Activated T-helper 1 cell treated with anti-CD3 and anti-CD28 coated beads, Interleukin-12 subunit alpha, Interleukin-12 subunit beta, Interleukin-2, Interleukin-4 antibody, amounts not matched to agents 30 ng/mL and 10 ng/mL and 1 ng/mL, durations not matched to agents 14 hours and 24 hours and 36 hours (primary cell): Measurements from ENCODE around the gene CHMP2A. TPM values are rescaled to one million over a fixed set of nuclear protein-coding genes. Genes with fewer than 3 reads are reported as not detected.
"Not testable (repeated sequence)": the region's sequence is repeated elsewhere in the genome, so short reads cannot be mapped to it uniquely, and the experiment has no call there.

Source experiments
- DNase-seq: peaks from one replicate; pipeline ENCODE4 v3.0.0; 2021; ENCODE audit warnings: low spot score
- H3K27ac Mint-ChIP-seq: one replicate; pipeline ENCODE4 v1.8.0; 2021; ENCODE audit warnings: mild to moderate bottlenecking, mixed read lengths
- H3K27me3 Mint-ChIP-seq: one replicate; pipeline ENCODE4 v1.8.0; 2022; ENCODE audit warnings: mild to moderate bottlenecking, moderate library complexity, mixed read lengths; ENCODE audit not compliant: insufficient read depth
- H3K36me3 Mint-ChIP-seq: one replicate; pipeline ENCODE4 v1.8.0; 2021; ENCODE audit warnings: low read depth, mixed read lengths
- H3K4me1 Mint-ChIP-seq: one replicate; pipeline ENCODE4 v1.8.0; 2021; ENCODE audit warnings: low read depth, mixed read lengths
- H3K4me3 Mint-ChIP-seq: one replicate; pipeline ENCODE4 v1.8.0; 2021; ENCODE audit warnings: mild to moderate bottlenecking, moderate library complexity, mixed read lengths
- H3K9me3 Mint-ChIP-seq: one replicate; pipeline ENCODE4 v1.8.0; 2021; ENCODE audit warnings: mixed read lengths
- intact Hi-C: fragments of 100-400 bp; cut with micrococcal nuclease; formaldehyde crosslinking; loops from one replicate; pipeline ENCODE4 v1.15.1; 2024
- total RNA-seq: library from RNA; stranded (reverse); gene quantifications from 2 replicates; pipeline ENCODE4 v1.2.3, GENCODE V29; 2022

The CHMP2A gene
- total RNA-seq, 1 donor from 2014 or later = 114 TPM

DNA sequence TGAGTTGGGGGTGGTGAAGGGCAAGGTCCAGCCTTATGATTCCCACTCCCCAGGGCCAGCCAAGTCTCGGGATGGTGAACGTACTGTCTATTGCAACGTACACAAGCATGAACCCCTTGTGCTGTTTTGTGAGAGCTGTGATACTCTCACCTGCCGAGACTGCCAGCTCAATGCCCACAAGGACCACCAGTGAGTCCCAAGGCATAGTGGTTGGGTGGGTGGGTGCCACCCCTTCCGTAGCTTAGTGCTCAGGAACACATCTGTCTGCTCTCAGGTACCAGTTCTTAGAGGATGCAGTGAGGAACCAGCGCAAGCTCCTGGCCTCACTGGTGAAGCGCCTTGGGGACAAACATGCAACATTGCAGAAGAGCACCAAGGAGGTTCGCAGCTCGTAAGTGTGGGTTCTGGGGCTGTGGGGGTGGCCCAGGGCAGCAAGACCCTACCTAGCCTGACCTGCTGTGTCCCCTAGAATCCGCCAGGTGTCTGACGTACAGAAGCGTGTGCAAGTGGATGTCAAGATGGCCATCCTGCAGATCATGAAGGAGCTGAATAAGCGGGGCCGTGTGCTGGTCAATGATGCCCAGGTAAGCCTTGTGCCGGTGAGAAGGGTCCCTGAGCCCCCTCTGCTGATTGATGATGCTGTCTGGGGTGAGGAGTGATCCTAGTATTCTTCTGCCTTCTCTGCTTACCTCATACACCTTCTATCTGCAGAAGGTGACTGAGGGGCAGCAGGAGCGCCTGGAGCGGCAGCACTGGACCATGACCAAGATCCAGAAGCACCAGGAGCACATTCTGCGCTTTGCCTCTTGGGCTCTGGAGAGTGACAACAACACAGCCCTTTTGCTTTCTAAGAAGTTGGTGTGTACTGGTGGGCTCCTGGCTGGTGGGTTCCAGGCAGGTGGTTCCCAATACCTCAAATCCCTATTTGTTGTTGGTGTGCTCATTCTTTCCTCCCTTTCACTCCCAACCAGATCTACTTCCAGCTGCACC, 7.3 kb downstream of the CHMP2A start:
- Mint-ChIP-seq H3K36me3 (peaks cover 50% of the 10 kb centered on the region), H3K4me3 (peak overlapping the region; percentile 22), H3K9me3 (no peaks in the 10 kb centered on the region), H3K4me1 (peaks cover 26% of the 10 kb centered on the region), H3K27ac (peak overlapping the region; percentile 8), H3K27me3 (no peaks in the 10 kb centered on the region)
- DNase-seq = no peak
- intact Hi-C loops = no loop called here

GRCh38 chr19:58546019-58546530, 8.8 kb downstream of the CHMP2A start:
- peaks cover 41% of the 10 kb centered on the region for H3K36me3 Mint-ChIP-seq
- H3K4me1 Mint-ChIP-seq = peaks cover 23% of the 10 kb centered on the region
- intact Hi-C loops = no loop called here
- no peaks in the 10 kb centered on the region for H3K9me3 Mint-ChIP-seq
- H3K27me3 Mint-ChIP-seq = no peaks in the 10 kb centered on the region
- DNase-seq = no peak
- H3K27ac Mint-ChIP-seq = peak overlapping the region; percentile 79
- peak overlapping the region; percentile 94 for H3K4me3 Mint-ChIP-seq

GRCh38 chr19:58545286-58546018, 9.5 kb downstream of the CHMP2A start:
- intact Hi-C loops = loop anchor here (2.0 kb wide), 1 partner anchor 79 kb away; the partner anchor contains the start of gene ZNF324
- peaks cover 23% of the 10 kb centered on the region for H3K4me1 Mint-ChIP-seq
- no peaks in the 10 kb centered on the region for H3K9me3 Mint-ChIP-seq
- peaks cover 36% of the 10 kb centered on the region for H3K36me3 Mint-ChIP-seq
- no peaks in the 10 kb centered on the region for H3K27me3 Mint-ChIP-seq
- no peak for DNase-seq
- H3K4me3 Mint-ChIP-seq = peak overlapping the region; percentile 94
- peak overlapping the region; percentile 79 for H3K27ac Mint-ChIP-seq

- Mint-ChIP-seq H3K9me3 (no peaks in the 10 kb centered on the region), H3K27me3 (peaks cover 2% of the 10 kb centered on the region)
- intact Hi-C loops = loop anchor here (1.0 to 2.0 kb wide), 7 partner anchors 11 to 78 kb away; partner anchors contain the start of genes CHMP2A, MZF1, ZBTB45 and ZNF324
Measured at GRCh38 chr19:58544591-58545285, 10.2 kb downstream of the CHMP2A start.

DNA sequence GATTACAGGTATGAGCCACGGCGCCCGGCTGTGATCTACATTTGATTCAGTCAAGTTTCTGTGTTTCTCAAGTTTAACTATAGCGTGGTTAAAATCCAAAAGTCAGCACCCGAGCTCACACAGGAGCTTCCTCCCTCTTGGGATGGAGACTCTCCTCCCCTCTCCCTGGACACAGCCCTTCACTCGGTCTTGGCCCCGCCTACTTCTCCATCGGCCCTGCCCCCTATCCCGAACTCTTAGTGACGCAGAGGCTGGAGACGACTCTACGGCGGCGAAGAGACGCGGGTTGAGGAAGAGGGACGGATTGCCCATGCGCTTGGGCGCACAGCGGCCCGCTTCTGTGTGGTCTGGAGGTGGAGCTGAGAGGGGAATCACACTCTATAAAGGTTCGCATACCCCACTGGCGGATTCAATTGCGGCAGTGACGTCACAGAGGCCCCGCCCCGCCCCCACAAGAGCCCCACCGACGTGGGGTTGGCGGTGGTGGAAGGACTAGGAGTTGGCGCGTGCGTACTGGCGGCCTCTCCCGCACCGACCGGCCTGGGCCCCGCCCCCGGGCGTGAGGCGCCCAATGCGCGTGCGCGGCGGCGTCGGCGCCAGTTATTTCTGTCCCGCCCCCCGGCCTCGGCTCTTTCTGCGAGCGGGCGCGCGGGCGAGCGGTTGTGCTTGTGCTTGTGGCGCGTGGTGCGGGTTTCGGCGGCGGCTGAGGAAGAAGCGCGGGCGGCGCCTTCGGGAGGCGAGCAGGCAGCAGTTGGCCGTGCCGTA, 10.9 kb downstream of the CHMP2A start, which contains the start of gene TRIM28:
TRIM28 (plus strand) TSS at position 239 of the 765 bp plus-strand sequence. CDS start 694 bp downstream, outside the sequence.
- Mint-ChIP-seq H3K27ac (peak within 1 kb of the TSS; percentile 96), H3K27me3 (peaks cover 6% of the 10 kb centered on the region), H3K4me3 (peak within 1 kb of the TSS; percentile 94), H3K4me1 (peaks cover 23% of the 10 kb centered on the region), H3K36me3 (peaks cover 29% of the 10 kb centered on the region), H3K9me3 (no peaks in the 10 kb centered on the region)
- peak; percentile 100 for DNase-seq
- intact Hi-C loops = loop anchor here (1.0 to 2.0 kb wide), 7 partner anchors 11 to 77 kb away; partner anchors contain the start of genes CHMP2A, MZF1, ZBTB45 and ZNF324

More at GRCh38 chr19:58544591-58545285, 10.2 kb downstream of the CHMP2A start:
- Mint-ChIP-seq H3K27ac (peak overlapping the region; percentile 79), H3K4me3 (peak overlapping the region; percentile 94), H3K36me3 (peaks cover 33% of the 10 kb centered on the region), H3K4me1 (peaks cover 23% of the 10 kb centered on the region)
- no peak for DNase-seq

DNA sequence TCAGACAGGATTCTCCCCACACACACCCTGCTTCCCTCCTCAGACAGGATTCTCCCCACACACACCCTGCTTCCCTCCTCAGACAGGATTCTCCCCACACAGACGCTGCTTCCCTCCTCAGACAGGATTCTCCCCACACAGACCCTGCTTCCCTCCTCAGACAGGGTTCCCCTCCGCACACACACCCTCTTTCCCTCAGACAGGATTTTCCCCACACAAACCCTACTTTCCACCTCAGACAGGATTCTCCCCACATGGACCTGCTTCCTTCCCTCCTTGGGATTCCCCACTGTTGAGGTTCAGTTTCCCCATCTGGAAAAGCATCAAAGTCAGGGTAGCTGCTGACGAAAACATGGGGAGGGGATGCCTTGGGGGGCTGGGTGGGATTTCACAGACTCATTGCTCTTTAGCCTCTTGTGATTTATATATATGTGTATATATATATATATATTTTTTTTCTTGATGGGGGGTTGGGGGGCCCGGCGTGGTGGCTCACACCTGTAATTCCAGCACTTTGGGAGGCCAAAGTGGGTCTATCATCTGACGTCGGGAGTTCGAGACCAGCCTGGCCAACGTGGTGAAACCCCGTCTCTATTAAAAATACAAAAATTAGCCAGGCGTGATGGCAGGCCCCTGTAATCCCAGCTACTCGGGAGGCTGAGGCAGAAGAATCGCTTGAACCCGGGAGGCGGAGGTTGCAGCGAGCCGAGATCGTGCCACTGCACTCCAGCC, 12.1 kb downstream of the CHMP2A start:
- DNase-seq, H3K27me3 Mint-ChIP-seq, H3K4me3 Mint-ChIP-seq, intact Hi-C loops, H3K9me3 Mint-ChIP-seq: not testable (repeated sequence)
- H3K36me3 Mint-ChIP-seq = peaks cover 23% of the 10 kb centered on the region
- peak overlapping the region; percentile 20 for H3K27ac Mint-ChIP-seq
- peaks cover 28% of the 10 kb centered on the region for H3K4me1 Mint-ChIP-seq

DNA sequence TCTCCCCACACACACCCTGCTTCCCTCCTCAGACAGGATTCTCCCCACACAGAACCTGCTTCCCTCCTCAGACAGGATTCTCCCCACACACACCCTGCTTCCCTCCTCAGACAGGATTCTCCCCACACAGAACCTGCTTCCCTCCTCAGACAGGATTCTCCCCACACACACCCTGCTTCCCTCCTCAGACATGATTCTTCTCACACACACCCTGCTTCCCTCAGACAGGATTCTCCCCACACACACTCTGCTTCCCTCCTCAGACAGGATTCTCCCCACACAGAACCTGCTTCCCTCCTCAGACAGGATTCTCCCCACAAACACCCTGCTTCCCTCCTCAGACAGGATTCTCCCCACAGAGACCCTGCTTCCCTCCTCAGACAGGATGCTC, 15.7 kb downstream of the CHMP2A start:
- H3K27me3 Mint-ChIP-seq, H3K36me3 Mint-ChIP-seq, DNase-seq, intact Hi-C loops, H3K9me3 Mint-ChIP-seq, H3K27ac Mint-ChIP-seq: not testable (repeated sequence)
- Mint-ChIP-seq H3K4me3 (peak overlapping the region; percentile 37), H3K4me1 (peaks cover 11% of the 10 kb centered on the region)

DNA sequence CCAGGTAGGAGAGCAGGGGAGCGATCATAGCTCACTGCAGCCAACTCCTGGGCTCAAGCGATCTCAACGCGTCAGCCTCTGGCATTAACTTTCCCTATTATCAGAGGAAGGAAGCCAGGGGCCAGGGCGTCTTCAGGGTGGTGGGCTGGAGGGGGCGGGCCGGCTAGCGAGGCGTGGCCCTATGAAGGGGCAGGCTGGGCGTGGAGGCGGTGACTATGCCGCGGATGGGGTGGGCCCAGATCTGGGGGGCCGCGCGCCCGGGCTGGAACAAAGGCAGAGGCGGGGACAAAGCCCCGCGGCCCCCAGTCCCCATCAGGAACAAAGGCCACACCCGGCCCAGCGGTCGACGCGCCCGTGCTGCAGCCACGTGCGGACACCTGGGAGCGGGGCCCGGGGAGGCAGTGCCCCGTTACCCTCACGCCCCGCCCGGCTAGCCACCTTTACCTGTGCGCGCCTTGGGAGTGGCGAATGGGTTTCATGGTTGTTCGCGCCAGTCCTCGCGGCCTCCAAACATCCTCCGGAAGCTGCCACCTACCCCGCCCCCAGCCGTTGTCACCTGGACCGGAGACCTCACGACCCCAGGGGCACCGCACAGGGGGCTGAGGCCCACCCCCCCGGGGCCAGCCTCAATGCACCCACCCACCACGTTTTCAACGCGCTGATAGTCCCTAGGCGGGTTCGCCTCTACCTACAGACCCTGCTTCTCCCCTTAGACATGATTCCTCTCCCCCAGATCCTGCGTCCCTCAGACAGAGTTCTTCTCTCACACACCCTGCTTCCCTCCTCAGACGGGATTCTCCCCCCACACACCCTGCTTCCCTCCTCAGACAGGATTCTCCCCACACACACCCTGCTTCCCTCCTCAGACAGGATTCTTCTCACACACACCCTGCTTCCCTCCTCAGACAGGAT, 16.4 kb downstream of the CHMP2A start:
- Mint-ChIP-seq H3K27ac (peak overlapping the region; percentile 73), H3K9me3 (no peaks in the 10 kb centered on the region), H3K27me3 (peaks cover 8% of the 10 kb centered on the region), H3K4me3 (peak overlapping the region; percentile 69), H3K4me1 (peaks cover 6% of the 10 kb centered on the region), H3K36me3 (no peaks in the 10 kb centered on the region)
- intact Hi-C loops = loop anchor here (1.0 kb wide), 1 partner anchor 18 kb away; no protein-coding TSS in a partner anchor
- no peak for DNase-seq

- DNase-seq = no peak
- Mint-ChIP-seq H3K9me3 (no peaks in the 10 kb centered on the region), H3K36me3 (no peaks in the 10 kb centered on the region), H3K4me3 (peak overlapping the region; percentile 30), H3K27ac (peak overlapping the region; percentile 63), H3K4me1 (peaks cover 5% of the 10 kb centered on the region), H3K27me3 (peaks cover 10% of the 10 kb centered on the region)
- intact Hi-C loops = no loop called here
Measured at GRCh38 chr19:58536852-58537798, 17.8 kb downstream of the CHMP2A start.

DNA sequence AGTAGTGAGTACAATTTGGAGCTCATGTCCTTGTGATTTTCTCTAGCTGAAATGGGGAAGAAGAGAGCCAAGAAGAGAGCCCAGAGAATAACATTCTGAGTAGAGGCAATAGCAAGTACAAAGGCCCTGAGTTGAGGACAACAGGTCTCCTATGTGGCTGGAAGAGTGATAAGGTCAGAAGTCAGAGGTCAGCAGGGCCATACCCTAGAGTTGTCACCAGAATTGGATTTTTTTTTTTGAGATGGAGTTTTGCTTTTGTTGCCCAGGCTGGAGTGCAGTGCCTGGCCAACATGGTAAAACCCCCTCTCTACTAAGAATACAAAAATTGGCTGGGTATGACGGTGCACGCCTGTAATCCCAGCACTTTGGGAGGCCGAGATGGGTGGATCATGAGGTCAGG, 19.0 kb downstream of the CHMP2A start:
- H3K27ac Mint-ChIP-seq = no peak overlapping the region
- intact Hi-C loops = no loop called here
- H3K4me3 Mint-ChIP-seq = no peak overlapping the region
- no peaks in the 10 kb centered on the region for H3K9me3 Mint-ChIP-seq
- peaks cover 13% of the 10 kb centered on the region for H3K27me3 Mint-ChIP-seq
- no peaks in the 10 kb centered on the region for H3K36me3 Mint-ChIP-seq
- peaks cover 5% of the 10 kb centered on the region for H3K4me1 Mint-ChIP-seq
- DNase-seq = no peak
